ENCODE data around the gene LIPG. TPM values are rescaled to one million over a fixed set of nuclear protein-coding genes. Genes with fewer than 3 reads are reported as not detected.

LIPG gene
- total RNA-seq, 4 donors from 2014 or later: 0.06 to 11.9 (median 1.3) TPM; not detected in 1

GRCh38 chr18:49621301-49621700, 59.4 kb downstream of the LIPG start:
- WGBS: 67% methylated on average over 3 of the region's 3 CpGs
- Histone ChIP-seq H3K36me3 (no peaks in the 10 kb centered on the region), H3K27ac (replicated peaks in 1 of 4) (no peak overlapping the region)

GRCh38 chr18:49621717-49622351, 60.0 kb downstream of the LIPG start:
- no peak overlapping the region for H3K4me3 ChIP-seq
- no peaks in the 10 kb centered on the region for H3K27me3 ChIP-seq
- H3K27ac ChIP-seq (replicated peaks in 1 of 4): no peak overlapping the region
- no peaks in the 10 kb centered on the region for H3K9me3 ChIP-seq
- intact Hi-C loops (cut with DNase I): no loop called here
- H3K4me1 ChIP-seq: peaks cover 0 to 17% (median 15%) of the 10 kb centered on the region in 4 donors
- H3K36me3 ChIP-seq: no peaks in the 10 kb centered on the region
- WGBS: 65% methylated on average over 11 of the region's 12 CpGs
- DNase-seq (ENCODE audit: extremely low spot score): no peak
- TF ChIP-seq POLR2AphosphoS5 (IDR thresholded peaks at IDR 0.05) (no peak), EP300 (IDR thresholded peaks at IDR 0.05) (no peak), POLR2A (IDR thresholded peaks at IDR 0.05; ENCODE audit: low read depth) (no peak)
- TF ChIP-seq, protein P1, sequence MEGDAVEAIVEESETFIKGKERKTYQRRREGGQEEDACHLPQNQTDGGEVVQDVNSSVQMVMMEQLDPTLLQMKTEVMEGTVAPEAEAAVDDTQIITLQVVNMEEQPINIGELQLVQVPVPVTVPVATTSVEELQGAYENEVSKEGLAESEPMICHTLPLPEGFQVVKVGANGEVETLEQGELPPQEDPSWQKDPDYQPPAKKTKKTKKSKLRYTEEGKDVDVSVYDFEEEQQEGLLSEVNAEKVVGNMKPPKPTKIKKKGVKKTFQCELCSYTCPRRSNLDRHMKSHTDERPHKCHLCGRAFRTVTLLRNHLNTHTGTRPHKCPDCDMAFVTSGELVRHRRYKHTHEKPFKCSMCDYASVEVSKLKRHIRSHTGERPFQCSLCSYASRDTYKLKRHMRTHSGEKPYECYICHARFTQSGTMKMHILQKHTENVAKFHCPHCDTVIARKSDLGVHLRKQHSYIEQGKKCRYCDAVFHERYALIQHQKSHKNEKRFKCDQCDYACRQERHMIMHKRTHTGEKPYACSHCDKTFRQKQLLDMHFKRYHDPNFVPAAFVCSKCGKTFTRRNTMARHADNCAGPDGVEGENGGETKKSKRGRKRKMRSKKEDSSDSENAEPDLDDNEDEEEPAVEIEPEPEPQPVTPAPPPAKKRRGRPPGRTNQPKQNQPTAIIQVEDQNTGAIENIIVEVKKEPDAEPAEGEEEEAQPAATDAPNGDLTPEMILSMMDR (IDR thresholded peaks at IDR 0.05): no peak

More at GRCh38 chr18:49621301-49621700, 59.4 kb downstream of the LIPG start:
- H3K9me3 ChIP-seq: no peaks in the 10 kb centered on the region
- peaks cover 0 to 17% (median 15%) of the 10 kb centered on the region in 4 donors for H3K4me1 ChIP-seq
- TF ChIP-seq POLR2A (IDR thresholded peaks at IDR 0.05; ENCODE audit: low read depth) (no peak), POLR2AphosphoS5 (IDR thresholded peaks at IDR 0.05) (no peak), EP300 (IDR thresholded peaks at IDR 0.05) (no peak)
- TF ChIP-seq, protein P1 (IDR thresholded peaks at IDR 0.05): no peak
- H3K27me3 ChIP-seq: no peaks in the 10 kb centered on the region
- no peak for DNase-seq (ENCODE audit: extremely low spot score)
- intact Hi-C loops (cut with DNase I): no loop called here
- H3K4me3 ChIP-seq: no peak overlapping the region

DNA sequence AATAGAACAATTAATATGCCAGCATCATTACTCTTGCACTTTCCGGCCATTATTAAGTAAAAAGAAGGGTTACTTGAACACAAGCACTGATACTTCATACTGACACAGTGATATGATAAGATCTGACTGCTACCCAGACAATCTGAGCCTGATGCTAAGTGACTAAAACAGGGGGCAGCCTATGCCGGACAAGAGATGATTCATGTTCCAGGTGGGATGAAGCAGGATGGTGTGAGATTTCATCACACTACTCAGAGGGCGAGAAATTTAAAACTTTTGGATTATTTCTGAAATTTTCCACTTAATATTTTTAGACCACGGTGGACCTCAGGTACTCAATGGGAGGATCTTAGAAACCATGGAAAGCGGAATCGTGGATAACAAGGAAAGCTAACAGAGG, 61.7 kb downstream of the LIPG start:
- Histone ChIP-seq H3K4me3 (no peak overlapping the region), H3K9me3 (no peaks in the 10 kb centered on the region), H3K36me3 (no peaks in the 10 kb centered on the region), H3K4me1 (peaks cover 0 to 14% (median 9%) of the 10 kb centered on the region in 4 donors), H3K27me3 (no peaks in the 10 kb centered on the region), H3K27ac (replicated peaks in 1 of 4) (no peak overlapping the region)
- DNase-seq (ENCODE audit: extremely low spot score): no peak
- TF ChIP-seq POLR2A (IDR thresholded peaks at IDR 0.05; ENCODE audit: low read depth) (no peak), POLR2AphosphoS5 (IDR thresholded peaks at IDR 0.05) (no peak)
- WGBS: 89% methylated on average over 6 of the region's 6 CpGs
- intact Hi-C loops (cut with DNase I): no loop called here

DNA sequence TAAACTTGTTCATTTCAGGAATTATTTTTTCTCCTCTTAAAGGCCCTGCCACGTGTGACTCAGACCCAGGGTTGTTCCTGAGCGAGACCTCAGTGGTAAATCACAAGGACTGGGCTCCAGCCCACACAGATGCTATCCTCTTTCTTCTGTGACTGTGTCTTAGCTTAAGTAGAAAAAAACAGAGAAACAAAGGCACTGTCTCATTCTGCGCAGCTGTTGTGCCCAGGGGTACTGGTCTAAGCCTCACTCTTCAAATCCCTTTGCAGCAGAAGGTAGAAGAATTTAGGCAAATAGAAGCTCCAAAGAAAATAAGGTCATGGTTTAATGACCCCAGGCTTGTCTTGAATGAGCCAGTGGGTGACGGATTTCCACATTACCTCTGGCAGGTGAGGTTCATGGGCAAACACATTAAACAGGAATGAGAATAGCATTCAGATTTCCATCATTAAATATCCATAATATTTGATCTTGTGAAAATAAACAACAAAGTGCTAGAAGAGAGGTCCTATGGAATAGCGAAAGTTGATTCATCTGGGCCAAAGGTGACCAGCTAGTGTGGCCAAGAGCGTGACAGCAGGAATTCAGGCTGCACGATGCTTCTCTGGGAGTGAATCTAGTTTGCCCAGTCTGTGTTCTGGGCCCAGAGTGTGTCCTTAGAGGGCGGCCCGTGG, 63.3 kb downstream of the LIPG start:
- DNase-seq (ENCODE audit: extremely low spot score): no peak
- TF ChIP-seq EP300 (IDR thresholded peaks at IDR 0.05): no peak
- TF ChIP-seq POLR2AphosphoS5 (IDR thresholded peaks at IDR 0.05): no peak
- TF ChIP-seq POLR2A (IDR thresholded peaks at IDR 0.05; ENCODE audit: low read depth): no peak
- TF ChIP-seq, protein P1 (IDR thresholded peaks at IDR 0.05): no peak
- H3K4me3 ChIP-seq: no peak overlapping the region
- H3K27me3 ChIP-seq: no peaks in the 10 kb centered on the region
- H3K9me3 ChIP-seq: no peaks in the 10 kb centered on the region
- intact Hi-C loops (cut with DNase I): no loop called here
- no peak overlapping the region for H3K27ac ChIP-seq (replicated peaks in 1 of 4)
- H3K36me3 ChIP-seq: no peaks in the 10 kb centered on the region
- H3K4me1 ChIP-seq: peaks cover 0 to 6% (median 6%) of the 10 kb centered on the region in 4 donors
- 79% methylated on average over 9 of the region's 9 CpGs for WGBS

DNA sequence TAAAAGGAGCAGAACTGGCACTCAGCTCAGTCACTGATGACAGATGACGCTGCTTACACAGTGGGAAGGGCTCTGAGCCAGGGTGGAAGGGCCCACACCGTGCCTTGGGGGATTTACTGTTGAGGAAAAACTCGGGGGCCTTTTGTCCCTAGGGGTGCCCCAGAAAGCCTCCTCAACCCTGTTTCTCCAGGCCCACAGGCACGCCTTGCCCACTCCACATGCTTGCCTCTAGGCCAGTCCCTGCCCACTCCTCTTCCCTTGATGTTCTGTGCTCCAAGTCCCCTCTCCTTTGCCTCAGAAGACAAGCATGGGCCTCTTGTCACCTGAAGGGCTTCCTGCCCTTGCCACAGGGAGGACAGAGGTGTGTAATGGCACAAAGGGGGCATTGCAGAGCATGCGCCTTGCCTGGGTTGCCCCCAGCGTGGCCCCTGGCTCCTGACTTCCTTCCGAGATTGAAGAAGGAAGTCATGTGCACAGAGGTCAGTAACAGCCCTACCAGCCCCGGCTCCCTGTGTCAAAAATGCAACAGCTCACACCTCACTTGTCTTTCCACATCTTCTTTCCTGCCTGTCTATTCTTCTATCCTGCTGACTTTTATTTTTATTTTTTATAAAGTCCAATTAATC, 65.1 kb downstream of the LIPG start:
- H3K36me3 ChIP-seq: no peaks in the 10 kb centered on the region
- 85% methylated on average over 6 of the region's 8 CpGs for WGBS
- intact Hi-C loops (cut with DNase I): no loop called here

More for the DNA sequence above, 65.1 kb downstream of the LIPG start:
- no peaks in the 10 kb centered on the region for H3K9me3 ChIP-seq
- TF ChIP-seq, protein P1 (IDR thresholded peaks at IDR 0.05): no peak
- TF ChIP-seq POLR2AphosphoS5 (IDR thresholded peaks at IDR 0.05) (no peak), EP300 (IDR thresholded peaks at IDR 0.05) (no peak)
- peaks cover 0 to 6% (median 6%) of the 10 kb centered on the region in 4 donors for H3K4me1 ChIP-seq
- H3K27ac ChIP-seq (replicated peaks in 1 of 4): no peak overlapping the region
- no peaks in the 10 kb centered on the region for H3K27me3 ChIP-seq
- no peak overlapping the region for H3K4me3 ChIP-seq
- DNase-seq (ENCODE audit: extremely low spot score): no peak

Measured in esophagus muscularis mucosa (tissue), 4 donors.